NCI-H345 treated with DMSO at 0.1 percent for 48 hours (cell line): ENCODE measurements around the gene DLL4.

Source experiments
- DNase-seq: peaks from one replicate; lab custom pipeline; 2025; ENCODE audit not compliant: unreplicated experiment; lab: John Stamatoyannopoulos, UW

Gene DLL4

GRCh38 chr15:40906091-40906990 lies 22.8 kb upstream of the DLL4 start:
- DNase-seq = peak; percentile 67

GRCh38 chr15:40906991-40907802 lies 21.9 kb upstream of the DLL4 start:
- peak; percentile 41 for DNase-seq

- DNase-seq = no peak
These were observed 21.0 kb upstream of the DLL4 start for GRCh38 chr15:40908095-40908494.

- DNase-seq = no peak
These were observed 19.2 kb upstream of the DLL4 start for GRCh38 chr15:40909662-40910630.

GRCh38 chr15:40911141-40911540 lies 18.0 kb upstream of the DLL4 start:
- no peak for DNase-seq

DNA sequence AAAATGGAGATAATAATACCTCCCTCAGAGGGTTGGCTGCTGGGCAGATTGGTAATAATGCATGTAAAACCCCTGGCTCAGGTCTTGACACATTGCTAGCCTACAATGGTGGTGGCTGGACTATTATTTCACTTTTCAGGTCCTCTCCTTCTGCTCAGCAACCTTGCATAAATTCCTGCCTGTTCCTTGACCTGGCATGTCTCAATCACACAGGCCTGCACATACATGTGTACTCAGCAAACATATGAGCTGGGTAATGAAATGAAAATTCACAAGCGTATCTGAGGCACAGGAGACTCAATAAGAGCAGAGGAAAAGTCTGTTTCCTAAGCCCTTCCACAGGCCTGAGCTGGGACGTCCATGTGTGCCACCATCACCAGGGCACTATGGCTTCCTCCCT lies 17.4 kb upstream of the DLL4 start:
- no peak for DNase-seq

DNA sequence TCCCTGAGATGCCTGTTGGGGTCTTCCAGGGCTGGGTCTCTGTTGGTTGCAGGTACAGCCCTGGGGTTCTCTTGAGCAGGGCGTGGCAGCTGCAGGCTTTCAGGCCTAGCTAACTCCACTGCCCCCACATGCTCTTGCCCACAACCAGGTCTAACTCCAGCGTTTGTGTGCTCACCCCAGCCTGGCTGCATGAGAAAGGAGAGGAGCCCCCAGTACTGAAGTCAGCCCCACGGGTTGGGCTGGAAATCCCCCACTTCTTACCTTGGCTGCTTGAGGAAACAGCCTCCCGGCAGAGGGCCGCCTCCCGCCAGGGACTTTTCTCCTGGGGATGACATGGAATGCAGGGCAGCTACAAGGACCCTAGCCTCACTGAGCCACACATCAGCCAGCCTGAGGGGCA lies 16.7 kb upstream of the DLL4 start:
- no peak for DNase-seq

- no peak for DNase-seq
These were observed 15.1 kb upstream of the DLL4 start for GRCh38 chr15:40914013-40914412.

DNA sequence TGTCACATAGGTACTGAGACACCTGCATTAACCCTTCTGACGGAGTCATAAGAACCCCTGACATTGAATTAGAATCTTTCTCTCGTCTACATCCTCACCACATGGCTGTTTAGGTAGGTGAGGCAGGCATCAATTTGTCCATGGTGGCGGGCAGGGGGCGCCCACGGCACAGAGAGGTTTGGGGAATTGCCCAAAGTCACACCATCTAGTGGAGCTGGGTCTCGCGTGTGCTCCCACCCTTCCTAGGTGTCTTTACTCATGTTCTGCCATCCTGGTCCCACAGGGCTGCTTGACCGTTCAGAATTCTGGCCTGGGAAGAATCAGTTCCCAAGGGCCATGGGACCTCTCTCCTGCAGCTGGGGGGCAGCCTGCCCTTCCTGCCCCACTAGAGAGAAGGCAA lies 14.7 kb upstream of the DLL4 start:
- DNase-seq = no peak

GRCh38 chr15:40915116-40915661 lies 14.0 kb upstream of the DLL4 start:
- DNase-seq = no peak

- no peak for DNase-seq
These were observed 13.5 kb upstream of the DLL4 start for GRCh38 chr15:40915679-40916078.

DNA sequence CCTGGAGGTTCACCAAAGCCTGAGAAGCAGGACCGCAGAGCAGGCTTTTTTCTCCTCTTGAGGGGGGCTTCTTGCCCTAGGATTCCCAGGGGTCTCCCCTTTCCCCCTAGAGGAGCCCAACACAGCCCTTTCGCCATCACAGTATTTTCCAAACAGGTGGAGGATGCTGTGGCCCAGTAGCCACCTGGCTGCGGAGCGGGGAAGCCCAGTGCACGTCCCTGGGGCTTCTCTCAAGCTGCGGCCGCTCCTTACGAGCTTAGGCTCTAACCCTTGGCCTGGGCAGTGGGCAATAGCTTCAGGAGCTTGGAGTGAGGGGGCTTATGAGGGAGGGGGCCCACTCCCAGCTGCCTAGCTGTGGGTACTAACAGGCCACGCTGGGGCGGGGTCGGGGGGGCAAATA lies 11.6 kb upstream of the DLL4 start:
- DNase-seq = no peak

DNA sequence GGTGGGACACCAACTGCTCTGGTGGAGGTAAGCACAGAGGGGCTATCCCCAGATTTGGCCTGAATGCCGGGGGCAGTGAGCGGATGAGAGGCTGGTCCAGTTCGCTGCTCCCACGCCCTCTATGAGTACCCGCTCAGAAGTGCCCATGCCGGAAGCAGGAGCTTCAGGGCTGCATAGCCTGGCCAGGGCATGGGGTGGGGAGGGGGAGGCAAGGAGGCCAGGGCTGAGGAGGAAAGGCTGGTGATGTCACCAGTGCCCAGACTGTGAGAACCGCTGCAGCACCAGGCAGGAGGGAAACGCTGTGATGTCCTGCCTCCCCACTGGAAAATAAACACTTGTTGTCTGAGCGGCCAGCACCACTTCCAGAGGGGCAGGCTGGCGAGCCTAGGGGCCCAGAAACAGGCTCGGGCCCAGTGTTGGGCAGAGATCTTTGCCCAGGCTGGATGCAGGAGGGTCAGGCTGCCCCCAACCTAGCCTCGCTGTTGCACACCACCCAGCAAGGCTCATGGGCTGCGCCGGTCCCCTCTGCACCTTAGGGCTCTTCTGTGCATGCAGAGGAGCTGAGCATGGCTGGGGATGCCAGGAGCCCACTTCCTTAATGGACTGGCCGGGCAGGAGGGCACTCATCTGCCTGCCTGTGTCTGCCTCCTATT lies 10.9 kb upstream of the DLL4 start:
- no peak for DNase-seq

- DNase-seq = no peak
These were observed 10.2 kb upstream of the DLL4 start for GRCh38 chr15:40918799-40919392.

GRCh38 chr15:40921949-40922607 lies 7.1 kb upstream of the DLL4 start:
- DNase-seq = no peak

GRCh38 chr15:40922608-40923005 lies 6.5 kb upstream of the DLL4 start:
- DNase-seq = no peak

DNA sequence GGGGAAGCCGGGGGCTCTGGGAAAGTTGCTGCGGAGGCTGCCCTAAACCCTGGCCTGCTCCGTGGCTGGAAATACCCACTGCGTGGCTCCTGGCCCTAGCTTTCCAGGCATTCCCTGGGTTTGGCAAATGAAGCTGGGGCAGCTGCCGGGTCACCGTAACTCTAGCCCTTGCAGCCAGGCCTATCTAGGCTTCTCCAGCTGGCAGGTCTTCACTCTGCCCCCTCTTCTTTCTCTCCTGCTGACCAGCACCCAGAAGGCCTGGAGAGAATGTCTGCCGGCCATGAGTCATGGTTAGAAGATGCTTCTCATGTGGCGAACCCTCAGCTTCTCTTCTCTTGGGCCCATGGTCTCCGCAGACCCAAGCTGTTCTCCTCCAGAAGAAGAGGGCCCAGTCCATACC lies 5.6 kb upstream of the DLL4 start:
- DNase-seq = no peak

GRCh38 chr15:40925495-40925862 lies 3.7 kb upstream of the DLL4 start:
- peak; percentile 42 for DNase-seq
